SK-N-SH (cell line): ENCODE measurements around the gene SYNGR3. TPM values are rescaled to one million over a fixed set of nuclear protein-coding genes. Genes with fewer than 3 reads are reported as not detected.

Experiments
- CTCF ChIA-PET: fragments of 300-600, 350-600 bp; formaldehyde crosslinking; extraction: SDS; loops from one replicate; lab custom pipeline; 2021; lab: Yijun Ruan, JAX
- POLR2A ChIA-PET: fragments of 350-600 bp; sonication (Branson Sonifier 250); formaldehyde crosslinking; extraction: SDS; loops from one replicate; lab custom pipeline; 2020; ENCODE audit warnings: antibody characterized with exemption, inconsistent platforms; lab: Yijun Ruan, JAX
- DNase-seq: peaks from one replicate; pipeline ENCODE4 v3.0.0; 2012
- H2AFZ ChIP-seq: fragments of 200-600 bp; sonication (generic); 2 replicates; pipeline ENCODE4 v1.8.1; 2016; ENCODE audit warnings: antibody characterized with exemption, mild to moderate bottlenecking, low read depth
- H3F3A ChIP-seq: fragments of 200-600 bp; sonication (generic); replicated peaks from 2 replicates; pipeline ENCODE3; 2016; ENCODE audit warnings: antibody characterized with exemption, mild to moderate bottlenecking; ENCODE audit not compliant: insufficient read depth
- H3K27ac ChIP-seq, 2 experiments: fragments of 200-500 bp in 1 of 2; fragments of 200-600 bp in 1 of 2; sonication (Bioruptor generic) in 1 of 2; sonication (generic), shearing (Covaris generic) in 1 of 2; 2 replicates each; pipeline versions ENCODE4 v1.5.1 to v1.6.1; 2014 to 2016; ENCODE audit warnings: low read depth in 2 of 2, inconsistent platforms in 1 of 2, low read length in 1 of 2, mild to moderate bottlenecking in 1 of 2, mixed read lengths in 1 of 2
- H3K27me3 ChIP-seq: fragments of 200-600 bp; sonication (generic), shearing (Covaris generic); 2 replicates; pipeline ENCODE4 v1.6.1; 2016; ENCODE audit warnings: mixed run types; ENCODE audit not compliant: insufficient read depth
- H3K36me3 ChIP-seq, 2 experiments: fragments of 200-500 bp in 1 of 2; fragments of 200-600 bp in 1 of 2; sonication (Bioruptor generic) in 1 of 2; sonication (generic) in 1 of 2; replicated peaks in 1 of 2; 2 replicates each; pipeline versions ENCODE3 to v1.5.1; 2014 to 2016; ENCODE audit warnings: low read length in 1 of 2, mild to moderate bottlenecking in 1 of 2; ENCODE audit not compliant: insufficient read depth in 2 of 2, control insufficient read depth in 1 of 2
- H3K4me1 ChIP-seq, 2 experiments: fragments of 200-500 bp in 1 of 2; fragments of 200-600 bp in 1 of 2; sonication (Bioruptor generic) in 1 of 2; sonication (generic), shearing (Covaris generic) in 1 of 2; 2 replicates each; pipeline versions ENCODE4 v1.5.1 to v1.6.1; 2014 to 2016; ENCODE audit warnings: low read depth in 1 of 2, low read length in 1 of 2, mixed run types in 1 of 2; ENCODE audit not compliant: insufficient read depth in 2 of 2, control insufficient read depth in 1 of 2
- H3K4me2 ChIP-seq: fragments of 200-600 bp; sonication (generic), shearing (Covaris generic); 2 replicates; pipeline ENCODE4 v1.6.1; 2017; ENCODE audit warnings: mixed run types
- H3K4me3 ChIP-seq, 2 experiments: fragments of 200-500 bp in 1 of 2; fragments of 200-600 bp in 1 of 2; sonication (Bioruptor generic) in 1 of 2; sonication (generic), shearing (Covaris generic) in 1 of 2; 2 replicates each; pipeline versions ENCODE4 v1.5.1 to v1.8.1; 2014 to 2016; ENCODE audit warnings: low read depth in 2 of 2, inconsistent platforms in 1 of 2, low read length in 1 of 2, mild to moderate bottlenecking in 1 of 2, mixed read lengths in 1 of 2, moderate library complexity in 1 of 2
- H3K79me2 ChIP-seq: fragments of 200-600 bp; sonication (generic); 2 replicates; pipeline ENCODE4 v1.8.1; 2017; ENCODE audit warnings: mild to moderate bottlenecking; ENCODE audit not compliant: insufficient read depth
- H3K9ac ChIP-seq: fragments of 200-600 bp; sonication (generic); 2 replicates; pipeline ENCODE4 v1.6.1; 2017; ENCODE audit warnings: mixed run types
- H3K9me2 ChIP-seq: fragments of 200-600 bp; sonication (generic); 2 replicates; pipeline ENCODE4 v1.6.1; 2017; ENCODE audit warnings: mixed run types
- H3K9me3 ChIP-seq: fragments of 200-600 bp; sonication (generic); 2 replicates; pipeline ENCODE4 v1.6.1; 2017; ENCODE audit warnings: mixed run types, mild to moderate bottlenecking, moderate library complexity
- H4K20me1 ChIP-seq: fragments of 200-600 bp; sonication (generic); 2 replicates; pipeline ENCODE4 v1.6.1; 2017; ENCODE audit warnings: mild to moderate bottlenecking, mixed run types; ENCODE audit not compliant: insufficient read depth
- CHD2 ChIP-seq: fragments of 150-350 bp; IDR thresholded peaks from 2 replicates; pipeline ENCODE4 v1.6.1; 2018; ENCODE audit warnings: low read length; ENCODE audit not compliant: partially characterized antibody
- ELF1 ChIP-seq: IDR thresholded peaks from 2 replicates; pipeline ENCODE4 v1.4.0; 2012
- EP300 ChIP-seq, 2 experiments: IDR thresholded peaks; 2 replicates each; pipeline versions ENCODE4 v1.4.0 to v1.6.1; 2012; ENCODE audit warnings: borderline replicate concordance in 1 of 2, low read depth in 1 of 2, low read length in 1 of 2
- EZH2phosphoT487 ChIP-seq: fragments of 200-600 bp; sonication (generic); IDR thresholded peaks from 2 replicates; pipeline ENCODE4 v1.6.1; 2017; ENCODE audit warnings: low read depth, mixed run types, mild to moderate bottlenecking, antibody characterized with exemption, moderate library complexity, borderline replicate concordance
- FOSL2 ChIP-seq: IDR thresholded peaks from 2 replicates; pipeline ENCODE4 v1.4.0; 2012; ENCODE audit warnings: low read depth, mild to moderate bottlenecking, moderate library complexity, borderline replicate concordance
- FOXJ3 ChIP-seq: sonication (generic); formaldehyde crosslinking; IDR thresholded peaks from 2 replicates; pipeline ENCODE4 v1.5.1; 2020; ENCODE audit warnings: mild to moderate bottlenecking, missing genetic modification reagents
- FOXM1 ChIP-seq: IDR thresholded peaks from 2 replicates; pipeline ENCODE4 v1.4.0; 2012; ENCODE audit warnings: low read depth, mild to moderate bottlenecking
- JUND ChIP-seq: IDR thresholded peaks from 2 replicates; pipeline ENCODE4 v1.4.0; 2012
- MEF2A ChIP-seq: IDR thresholded peaks from 2 replicates; pipeline ENCODE4 v1.4.0; 2012; ENCODE audit warnings: low read depth, borderline replicate concordance
- NFIC ChIP-seq: IDR thresholded peaks from 2 replicates; pipeline ENCODE4 v1.4.0; 2012; ENCODE audit warnings: borderline replicate concordance
- NRF1 ChIP-seq: IDR thresholded peaks from 2 replicates; pipeline ENCODE4 v1.6.1; 2012; ENCODE audit warnings: low read depth, mild to moderate bottlenecking, low read length
- RAD21 ChIP-seq: IDR thresholded peaks from 2 replicates; pipeline ENCODE4 v1.6.1; 2012; ENCODE audit warnings: mild to moderate bottlenecking, low read length
- RCOR1 ChIP-seq: fragments of 150-350 bp; IDR thresholded peaks from 2 replicates; pipeline ENCODE4 v1.6.1; 2017; ENCODE audit warnings: antibody characterized with exemption, low read length
- RXRA ChIP-seq: IDR thresholded peaks from 2 replicates; pipeline ENCODE4 v1.4.0; 2012; ENCODE audit warnings: low read depth, mild to moderate bottlenecking, borderline replicate concordance
- SIN3A ChIP-seq: IDR thresholded peaks from 2 replicates; pipeline ENCODE4 v1.6.1; 2012; ENCODE audit warnings: low read depth, mild to moderate bottlenecking, low read length, moderate library complexity, borderline replicate concordance
- TAF1 ChIP-seq: IDR thresholded peaks from 2 replicates; pipeline ENCODE4 v1.6.1; 2012; ENCODE audit warnings: low read depth, mild to moderate bottlenecking, low read length, moderate library complexity, borderline replicate concordance
- TEAD4 ChIP-seq: IDR thresholded peaks from 2 replicates; pipeline ENCODE4 v1.4.0; 2012; ENCODE audit warnings: mild to moderate bottlenecking, borderline replicate concordance; ENCODE audit not compliant: insufficient read depth
- YY1 ChIP-seq: IDR thresholded peaks from 2 replicates; pipeline ENCODE4 v1.4.0; 2012; ENCODE audit warnings: low read depth, mild to moderate bottlenecking
- WGBS: methylation state at CpG from one replicate; pipeline ENCODE4 v1.1.6; 2017; ENCODE audit warnings: low lambda C conversion rate; 5-methylcytosine and 5-hydroxymethylcytosine counted together
- polyA plus RNA-seq, 3 experiments: library from polyadenylated mRNA; depleted of rRNA; stranded (reverse); fragments of >200 nt; gene quantifications; 2 replicates each; pipeline ENCODE4 v1.2.3, GENCODE V29; 2012
- TF ChIP-seq, protein P1 (sequence below): IDR thresholded peaks from 2 replicates; pipeline ENCODE4 v1.4.0; 2012; ENCODE audit warnings: low read depth
- TF ChIP-seq, protein P2 (sequence below): IDR thresholded peaks from 2 replicates; pipeline ENCODE4; 2012
- TF ChIP-seq, protein P3 (sequence below): IDR thresholded peaks from 2 replicates; pipeline ENCODE4 v1.6.1; 2012; ENCODE audit warnings: mild to moderate bottlenecking, low read depth, low read length, moderate library complexity
- TF ChIP-seq, protein P4 (sequence below): IDR thresholded peaks from 2 replicates; pipeline ENCODE4 v1.4.0; 2012; ENCODE audit warnings: low read depth, borderline replicate concordance
- TF ChIP-seq, protein P5 (sequence below): fragments of 150-350 bp; IDR thresholded peaks from 2 replicates; pipeline ENCODE4 v1.6.1; 2016; ENCODE audit warnings: mild to moderate bottlenecking, low read depth, low read length
- TF ChIP-seq, protein P6 (sequence below): fragments of 150-350 bp; IDR thresholded peaks from 2 replicates; pipeline ENCODE4 v1.6.1; 2017; ENCODE audit warnings: antibody characterized with exemption, low read length, low read depth, borderline replicate concordance

The SYNGR3 gene
- polyA plus RNA-seq, 1 of the 3 experiments (the other 2 are of a cell fraction) = 10.7 TPM

DNA sequence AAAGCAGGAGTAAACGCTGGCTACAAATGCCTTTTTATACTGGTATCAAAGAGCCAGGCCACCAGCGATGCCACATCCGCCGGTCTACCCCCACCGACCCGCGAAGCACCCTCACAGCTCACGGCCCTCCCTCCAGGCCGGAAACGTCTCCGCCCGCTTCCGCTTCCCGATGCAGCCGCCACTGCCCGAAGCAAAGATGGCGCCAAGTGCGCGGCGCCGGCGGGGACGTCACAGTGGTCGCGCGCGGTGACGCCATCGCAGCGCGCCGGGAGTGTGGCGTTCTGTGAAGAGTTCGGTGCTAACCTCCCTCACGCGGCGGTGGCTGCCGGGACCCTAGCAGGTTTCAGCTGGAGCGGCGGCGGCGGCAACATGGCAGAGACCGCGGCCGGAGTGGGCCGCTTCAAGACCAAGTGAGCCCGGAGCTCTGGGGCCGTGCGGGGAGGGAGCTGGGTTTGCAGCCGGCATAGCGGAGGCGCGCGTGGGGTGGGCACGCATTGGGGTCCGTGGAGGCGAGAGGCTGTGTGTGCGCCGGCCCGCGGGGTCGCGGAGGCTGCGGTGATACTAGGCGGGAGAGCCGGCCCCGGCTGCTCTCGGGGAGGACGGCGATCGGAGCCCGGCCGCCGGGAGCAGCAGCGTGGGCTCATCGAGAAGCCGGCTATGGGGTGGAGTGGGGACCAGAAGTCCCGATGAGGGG, 17.8 kb upstream of the SYNGR3 start, which contains the start of gene TBL3:
TBL3 (plus strand) TSS at position 258 of the 694 bp plus-strand sequence; CDS start at position 370, 112 bp downstream.
- peak; percentile 98 for DNase-seq
- Histone ChIP-seq H3K27me3 (no peaks in the 10 kb centered on the region), H3K4me2 (peak within 1 kb of the TSS; percentile 87), H3F3A (peaks cover 4% of the 10 kb centered on the region), H3K4me3 (peak within 1 kb of the TSS; percentile 75 to 88), H3K27ac (peak within 1 kb of the TSS; percentile 93 to 98), H2AFZ (peak within 1 kb of the TSS; percentile 89), H4K20me1 (no peaks in the 10 kb centered on the region), H3K36me3 (peaks cover 7 to 30% of the 10 kb centered on the region in 2 experiments), H3K79me2 (peaks cover 30% of the 10 kb centered on the region), H3K9ac (peak within 1 kb of the TSS; percentile 93), H3K9me3 (no peaks in the 10 kb centered on the region), H3K9me2 (no peaks in the 10 kb centered on the region), H3K4me1 (peaks cover 0 to 9% of the 10 kb centered on the region in 2 experiments; a peak in 1 of 4 replicates)
- POLR2A ChIA-PET = interaction anchor here (1.0 to 2.0 kb wide), 5 partner anchors 11 to 199 kb away, joined by 3 to 10 read pairs (median 5); partner anchors contain the start of genes EME2, GFER and MRPS34
- 0% methylated on average over 18 of the region's 78 CpGs for WGBS
- CTCF ChIA-PET = interaction anchor here (1.2 to 3.7 kb wide), 4 partner anchors 12 to 181 kb away, joined by 3 to 19 read pairs (median 9); partner anchors contain the start of gene GFER
- peak; percentile 99 for TF ChIP-seq YY1
- no peak for TF ChIP-seq FOXJ3 (CRISPR knock-in tag)
- no peak for TF ChIP-seq RAD21
- no peak for TF ChIP-seq JUND
- peak; percentile 96 for TF ChIP-seq CHD2
- no peak for TF ChIP-seq NRF1
- TF ChIP-seq, protein P1, sequence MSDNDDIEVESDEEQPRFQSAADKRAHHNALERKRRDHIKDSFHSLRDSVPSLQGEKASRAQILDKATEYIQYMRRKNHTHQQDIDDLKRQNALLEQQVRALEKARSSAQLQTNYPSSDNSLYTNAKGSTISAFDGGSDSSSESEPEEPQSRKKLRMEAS = peak; percentile 92
- TF ChIP-seq, protein P2, sequence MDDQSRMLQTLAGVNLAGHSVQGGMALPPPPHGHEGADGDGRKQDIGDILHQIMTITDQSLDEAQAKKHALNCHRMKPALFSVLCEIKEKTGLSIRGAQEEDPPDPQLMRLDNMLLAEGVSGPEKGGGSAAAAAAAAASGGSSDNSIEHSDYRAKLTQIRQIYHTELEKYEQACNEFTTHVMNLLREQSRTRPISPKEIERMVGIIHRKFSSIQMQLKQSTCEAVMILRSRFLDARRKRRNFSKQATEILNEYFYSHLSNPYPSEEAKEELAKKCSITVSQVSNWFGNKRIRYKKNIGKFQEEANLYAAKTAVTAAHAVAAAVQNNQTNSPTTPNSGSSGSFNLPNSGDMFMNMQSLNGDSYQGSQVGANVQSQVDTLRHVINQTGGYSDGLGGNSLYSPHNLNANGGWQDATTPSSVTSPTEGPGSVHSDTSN = no peak
- no peak for TF ChIP-seq RXRA
- TF ChIP-seq, protein P3, sequence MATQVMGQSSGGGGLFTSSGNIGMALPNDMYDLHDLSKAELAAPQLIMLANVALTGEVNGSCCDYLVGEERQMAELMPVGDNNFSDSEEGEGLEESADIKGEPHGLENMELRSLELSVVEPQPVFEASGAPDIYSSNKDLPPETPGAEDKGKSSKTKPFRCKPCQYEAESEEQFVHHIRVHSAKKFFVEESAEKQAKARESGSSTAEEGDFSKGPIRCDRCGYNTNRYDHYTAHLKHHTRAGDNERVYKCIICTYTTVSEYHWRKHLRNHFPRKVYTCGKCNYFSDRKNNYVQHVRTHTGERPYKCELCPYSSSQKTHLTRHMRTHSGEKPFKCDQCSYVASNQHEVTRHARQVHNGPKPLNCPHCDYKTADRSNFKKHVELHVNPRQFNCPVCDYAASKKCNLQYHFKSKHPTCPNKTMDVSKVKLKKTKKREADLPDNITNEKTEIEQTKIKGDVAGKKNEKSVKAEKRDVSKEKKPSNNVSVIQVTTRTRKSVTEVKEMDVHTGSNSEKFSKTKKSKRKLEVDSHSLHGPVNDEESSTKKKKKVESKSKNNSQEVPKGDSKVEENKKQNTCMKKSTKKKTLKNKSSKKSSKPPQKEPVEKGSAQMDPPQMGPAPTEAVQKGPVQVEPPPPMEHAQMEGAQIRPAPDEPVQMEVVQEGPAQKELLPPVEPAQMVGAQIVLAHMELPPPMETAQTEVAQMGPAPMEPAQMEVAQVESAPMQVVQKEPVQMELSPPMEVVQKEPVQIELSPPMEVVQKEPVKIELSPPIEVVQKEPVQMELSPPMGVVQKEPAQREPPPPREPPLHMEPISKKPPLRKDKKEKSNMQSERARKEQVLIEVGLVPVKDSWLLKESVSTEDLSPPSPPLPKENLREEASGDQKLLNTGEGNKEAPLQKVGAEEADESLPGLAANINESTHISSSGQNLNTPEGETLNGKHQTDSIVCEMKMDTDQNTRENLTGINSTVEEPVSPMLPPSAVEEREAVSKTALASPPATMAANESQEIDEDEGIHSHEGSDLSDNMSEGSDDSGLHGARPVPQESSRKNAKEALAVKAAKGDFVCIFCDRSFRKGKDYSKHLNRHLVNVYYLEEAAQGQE = no peak; the same call in 1 of the 2 replicates
- TF ChIP-seq FOSL2 = no peak
- TF ChIP-seq, protein P4, sequence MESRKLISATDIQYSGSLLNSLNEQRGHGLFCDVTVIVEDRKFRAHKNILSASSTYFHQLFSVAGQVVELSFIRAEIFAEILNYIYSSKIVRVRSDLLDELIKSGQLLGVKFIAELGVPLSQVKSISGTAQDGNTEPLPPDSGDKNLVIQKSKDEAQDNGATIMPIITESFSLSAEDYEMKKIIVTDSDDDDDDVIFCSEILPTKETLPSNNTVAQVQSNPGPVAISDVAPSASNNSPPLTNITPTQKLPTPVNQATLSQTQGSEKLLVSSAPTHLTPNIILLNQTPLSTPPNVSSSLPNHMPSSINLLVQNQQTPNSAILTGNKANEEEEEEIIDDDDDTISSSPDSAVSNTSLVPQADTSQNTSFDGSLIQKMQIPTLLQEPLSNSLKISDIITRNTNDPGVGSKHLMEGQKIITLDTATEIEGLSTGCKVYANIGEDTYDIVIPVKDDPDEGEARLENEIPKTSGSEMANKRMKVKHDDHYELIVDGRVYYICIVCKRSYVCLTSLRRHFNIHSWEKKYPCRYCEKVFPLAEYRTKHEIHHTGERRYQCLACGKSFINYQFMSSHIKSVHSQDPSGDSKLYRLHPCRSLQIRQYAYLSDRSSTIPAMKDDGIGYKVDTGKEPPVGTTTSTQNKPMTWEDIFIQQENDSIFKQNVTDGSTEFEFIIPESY = peak; percentile 93
- TF ChIP-seq NFIC = no peak
- TF ChIP-seq EZH2phosphoT487 = no peak
- TF ChIP-seq, protein P5, sequence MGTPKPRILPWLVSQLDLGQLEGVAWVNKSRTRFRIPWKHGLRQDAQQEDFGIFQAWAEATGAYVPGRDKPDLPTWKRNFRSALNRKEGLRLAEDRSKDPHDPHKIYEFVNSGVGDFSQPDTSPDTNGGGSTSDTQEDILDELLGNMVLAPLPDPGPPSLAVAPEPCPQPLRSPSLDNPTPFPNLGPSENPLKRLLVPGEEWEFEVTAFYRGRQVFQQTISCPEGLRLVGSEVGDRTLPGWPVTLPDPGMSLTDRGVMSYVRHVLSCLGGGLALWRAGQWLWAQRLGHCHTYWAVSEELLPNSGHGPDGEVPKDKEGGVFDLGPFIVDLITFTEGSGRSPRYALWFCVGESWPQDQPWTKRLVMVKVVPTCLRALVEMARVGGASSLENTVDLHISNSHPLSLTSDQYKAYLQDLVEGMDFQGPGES = no peak
- no peak for TF ChIP-seq FOXM1
- TF ChIP-seq MEF2A = no peak
- TF ChIP-seq TAF1 = peak; percentile 80
- TF ChIP-seq ELF1 = peak; percentile 96
- TF ChIP-seq SIN3A = peak; percentile 90; the same call in 1 of the 2 replicates
- no peak for TF ChIP-seq EP300 (IDR thresholded peaks at IDR 0.05; ENCODE audit: borderline replicate concordance in 1 of 2, low read depth in 1 of 2, low read length in 1 of 2)
- no peak; the same call in 1 of the 2 replicates for TF ChIP-seq RCOR1
- TF ChIP-seq, protein P6, sequence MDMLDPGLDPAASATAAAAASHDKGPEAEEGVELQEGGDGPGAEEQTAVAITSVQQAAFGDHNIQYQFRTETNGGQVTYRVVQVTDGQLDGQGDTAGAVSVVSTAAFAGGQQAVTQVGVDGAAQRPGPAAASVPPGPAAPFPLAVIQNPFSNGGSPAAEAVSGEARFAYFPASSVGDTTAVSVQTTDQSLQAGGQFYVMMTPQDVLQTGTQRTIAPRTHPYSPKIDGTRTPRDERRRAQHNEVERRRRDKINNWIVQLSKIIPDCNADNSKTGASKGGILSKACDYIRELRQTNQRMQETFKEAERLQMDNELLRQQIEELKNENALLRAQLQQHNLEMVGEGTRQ = no peak
- TF ChIP-seq TEAD4 = no peak
